Neural progenitor cell (in vitro differentiated cells): ENCODE measurements around the gene NELFB. TPM values are rescaled to one million over a fixed set of nuclear protein-coding genes. Genes with fewer than 3 reads are reported as not detected.

Experiments used
- DNase-seq: peaks from one replicate; pipeline ENCODE4 v3.0.0-alpha.2; 2016; ENCODE audit warnings: low spot score
- H2AFZ ChIP-seq: fragments of 200-600 bp; sonication (generic); replicated peaks from 2 replicates; pipeline ENCODE4 v1.6.1; 2016; ENCODE audit warnings: antibody characterized with exemption
- H3F3A ChIP-seq: fragments of 200-600 bp; sonication (generic); 2 replicates; pipeline ENCODE4 v1.6.1; 2016; ENCODE audit warnings: antibody characterized with exemption, low read depth
- H3K27ac ChIP-seq: fragments of 200-600 bp; sonication (generic); 2 replicates; pipeline ENCODE4 v1.5.1; 2016; ENCODE audit warnings: mild to moderate bottlenecking
- H3K27me3 ChIP-seq: fragments of 200-600 bp; sonication (generic); 2 replicates; pipeline ENCODE4 v1.6.1; 2016; ENCODE audit warnings: mild to moderate bottlenecking, moderate library complexity
- H3K36me3 ChIP-seq: fragments of 200-600 bp; sonication (generic); 2 replicates; pipeline ENCODE4 v1.5.1; 2016
- H3K4me1 ChIP-seq: fragments of 200-600 bp; sonication (generic); 2 replicates; pipeline ENCODE4 v1.6.1; 2016; ENCODE audit warnings: mixed run types
- H3K4me2 ChIP-seq: fragments of 200-600 bp; sonication (generic); 2 replicates; pipeline ENCODE4 v1.6.1; 2016
- H3K4me3 ChIP-seq: fragments of 200-600 bp; sonication (generic); 2 replicates; pipeline ENCODE4 v1.5.1; 2016
- H3K79me2 ChIP-seq: fragments of 200-600 bp; sonication (generic); 2 replicates; pipeline ENCODE4 v1.6.1; 2016; ENCODE audit warnings: low read depth
- H3K9ac ChIP-seq: fragments of 200-600 bp; sonication (generic); 2 replicates; pipeline ENCODE4 v1.6.1; 2016
- H3K9me3 ChIP-seq: fragments of 200-600 bp; sonication (generic); 2 replicates; pipeline ENCODE4 v1.5.1; 2016; ENCODE audit warnings: low read depth
- H4K20me1 ChIP-seq: fragments of 200-600 bp; sonication (generic); 2 replicates; pipeline ENCODE4 v1.6.1; 2016; ENCODE audit warnings: low read depth
- H3K27ac Mint-ChIP-seq: 3 replicates; pipeline ENCODE4 v1.8.0; 2021; ENCODE audit warnings: mixed read lengths
- H3K27me3 Mint-ChIP-seq: 2 replicates; pipeline ENCODE4 v1.8.0; 2022; ENCODE audit warnings: low read depth, mild to moderate bottlenecking, inconsistent platforms, moderate library complexity, mixed read lengths; ENCODE audit not compliant: insufficient read depth
- H3K36me3 Mint-ChIP-seq: 3 replicates; pipeline ENCODE4 v1.8.0; 2021; ENCODE audit warnings: mixed read lengths
- H3K4me1 Mint-ChIP-seq: 3 replicates; pipeline ENCODE4 v1.8.0; 2021; ENCODE audit warnings: mixed read lengths
- H3K4me3 Mint-ChIP-seq: 3 replicates; pipeline ENCODE4 v1.8.0; 2021; ENCODE audit warnings: mild to moderate bottlenecking, moderate library complexity, mixed read lengths
- H3K9me3 Mint-ChIP-seq: 3 replicates; pipeline ENCODE4 v1.8.0; 2020; ENCODE audit warnings: mixed read lengths
- CTCF ChIP-seq: fragments of 200-600 bp; sonication (generic); IDR thresholded peaks from 2 replicates; pipeline ENCODE4 v1.5.1; 2017; ENCODE audit warnings: antibody characterized with exemption, mild to moderate bottlenecking
- EZH2 ChIP-seq: fragments of 200-600 bp; sonication (generic); IDR thresholded peaks from 2 replicates; pipeline ENCODE4 v1.6.1; 2017; ENCODE audit warnings: antibody characterized with exemption, mild to moderate bottlenecking, moderate library complexity
- EZH2phosphoT487 ChIP-seq: fragments of 200-600 bp; sonication (generic); IDR thresholded peaks from 2 replicates; pipeline ENCODE4 v1.6.1; 2017; ENCODE audit warnings: antibody characterized with exemption
- total RNA-seq: library from RNA; depleted of rRNA; stranded (reverse); fragments of >200 nt; gene quantifications from 2 replicates; pipeline ENCODE4 v1.2.3, GENCODE V29; 2015; ENCODE audit warnings: low replicate concordance

NELFB gene
- total RNA-seq, 1 donor from 2014 or later = 35.2 TPM

GRCh38 chr9:137277329-137278041 lies 22.4 kb downstream of the NELFB start, which contains the start of gene TOR4A:
TSS of gene TOR4A (plus strand) at chr9:137277726. CDS start at chr9:137278690, 964 bp downstream.
- H4K20me1 ChIP-seq = no peaks in the 10 kb centered on the region

GRCh38 chr9:137278061-137278701 lies 23.1 kb downstream of the NELFB start:
- H3K36me3 ChIP-seq = no peaks in the 10 kb centered on the region
- peaks cover 24% of the 10 kb centered on the region for H3K4me1 ChIP-seq
- no peaks in the 10 kb centered on the region for H3K9me3 ChIP-seq
- H3K9me3 Mint-ChIP-seq = peaks cover 3% of the 10 kb centered on the region
- H3K79me2 ChIP-seq = no peaks in the 10 kb centered on the region
- H3F3A ChIP-seq = peaks cover 25% of the 10 kb centered on the region
- no peak overlapping the region for H3K9ac ChIP-seq
- peaks cover 21% of the 10 kb centered on the region for H3K4me1 Mint-ChIP-seq
- peaks cover 12% of the 10 kb centered on the region for H3K27me3 Mint-ChIP-seq
- H3K36me3 Mint-ChIP-seq = no peaks in the 10 kb centered on the region
- H3K27ac Mint-ChIP-seq = no peak overlapping the region
- no peaks in the 10 kb centered on the region for H4K20me1 ChIP-seq
- H3K27ac ChIP-seq = no peak overlapping the region
- no peak for DNase-seq
- peaks cover 53% of the 10 kb centered on the region for H3K27me3 ChIP-seq
- peak overlapping the region; percentile 72 for H3K4me2 ChIP-seq
- no peak for TF ChIP-seq CTCF
- TF ChIP-seq EZH2phosphoT487 = no peak
- TF ChIP-seq EZH2 = no peak
- H2AFZ ChIP-seq = no peak overlapping the region
- H3K4me3 ChIP-seq = peak overlapping the region; percentile 13
- no peak overlapping the region for H3K4me3 Mint-ChIP-seq

More at GRCh38 chr9:137277329-137278041, 22.4 kb downstream of the NELFB start, which contains the start of gene TOR4A:
- Histone ChIP-seq H3K9ac (no peak within 1 kb of the TSS), H3K9me3 (no peaks in the 10 kb centered on the region), H3K4me2 (peak within 1 kb of the TSS; percentile 72), H3K27me3 (peaks cover 46% of the 10 kb centered on the region), H3K4me3 (peak within 1 kb of the TSS; percentile 13), H3K79me2 (no peaks in the 10 kb centered on the region), H3K36me3 (no peaks in the 10 kb centered on the region), H3F3A (peaks cover 21% of the 10 kb centered on the region), H2AFZ (no peak within 1 kb of the TSS), H3K4me1 (peaks cover 24% of the 10 kb centered on the region), H3K27ac (peak within 1 kb of the TSS; percentile 76)
- Mint-ChIP-seq H3K4me3 (no peak within 1 kb of the TSS), H3K27me3 (peaks cover 10% of the 10 kb centered on the region), H3K4me1 (peaks cover 19% of the 10 kb centered on the region), H3K27ac (peak within 1 kb of the TSS; percentile 83), H3K36me3 (no peaks in the 10 kb centered on the region), H3K9me3 (peaks cover under 1% of the 10 kb centered on the region)
- DNase-seq = peak; percentile 75
- TF ChIP-seq EZH2phosphoT487 (no peak), CTCF (no peak), EZH2 (no peak)

DNA sequence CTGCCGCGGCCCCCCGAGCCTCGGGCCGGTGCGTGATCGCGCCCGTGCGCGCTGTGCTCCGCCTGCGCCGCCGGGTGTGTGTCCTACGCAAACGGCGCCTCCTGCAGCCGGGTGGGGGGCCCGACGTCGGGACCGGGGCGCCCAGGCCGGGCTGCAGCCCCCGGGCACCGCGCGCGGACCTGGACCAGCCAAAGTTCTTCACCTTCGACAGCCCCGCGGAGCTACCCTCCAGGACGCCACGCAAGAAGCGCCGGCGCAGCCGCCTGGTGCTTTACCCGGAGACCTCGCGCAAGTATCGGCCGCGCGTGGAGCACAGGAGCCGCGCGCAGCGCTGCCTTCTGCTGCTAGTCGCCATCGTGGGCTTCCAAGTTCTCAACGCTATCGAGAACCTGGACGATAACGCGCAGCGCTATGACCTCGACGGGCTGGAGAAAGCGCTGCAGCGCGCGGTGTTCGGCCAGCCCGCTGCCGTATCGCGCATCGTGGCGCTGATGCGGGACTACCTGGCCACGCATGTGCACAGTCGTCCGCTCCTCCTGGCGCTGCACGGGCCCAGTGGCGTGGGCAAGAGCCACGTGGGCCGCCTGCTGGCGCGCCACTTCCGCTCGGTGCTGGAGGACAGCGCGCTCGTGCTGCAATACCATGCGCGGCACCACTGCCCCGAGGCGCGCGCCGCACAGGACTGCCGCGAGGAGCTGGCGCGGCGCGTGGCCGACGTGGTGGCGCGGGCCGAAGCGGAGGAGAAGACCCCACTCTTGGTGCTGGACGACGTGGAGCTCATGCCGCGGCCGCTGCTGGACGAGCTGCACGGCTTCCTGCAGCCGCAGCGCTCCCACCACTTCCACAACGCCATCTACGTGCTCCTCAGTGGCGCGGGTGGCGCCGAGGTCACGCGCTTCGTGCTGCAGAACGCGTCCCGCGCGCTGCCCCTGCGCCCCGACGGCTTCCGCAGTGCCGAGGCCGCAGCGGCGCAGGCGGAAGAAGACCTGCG lies 23.9 kb downstream of the NELFB start:
- Histone ChIP-seq H3K36me3 (no peaks in the 10 kb centered on the region), H3K27me3 (peaks cover 62% of the 10 kb centered on the region), H3K9ac (no peak overlapping the region), H3K27ac (no peak overlapping the region), H4K20me1 (no peaks in the 10 kb centered on the region), H2AFZ (no peak overlapping the region), H3K4me1 (peaks cover 24% of the 10 kb centered on the region), H3K4me3 (no peak overlapping the region), H3K4me2 (no peak overlapping the region), H3F3A (peaks cover 25% of the 10 kb centered on the region), H3K79me2 (no peaks in the 10 kb centered on the region), H3K9me3 (no peaks in the 10 kb centered on the region)
- Mint-ChIP-seq H3K27ac (no peak overlapping the region), H3K27me3 (peaks cover 14% of the 10 kb centered on the region), H3K4me1 (peaks cover 21% of the 10 kb centered on the region), H3K36me3 (no peaks in the 10 kb centered on the region), H3K4me3 (no peak overlapping the region), H3K9me3 (peaks cover 3% of the 10 kb centered on the region)
- no peak for DNase-seq
- TF ChIP-seq CTCF (no peak), EZH2phosphoT487 (no peak)
